ENCODE results near the gene ATG9B. TPM values are rescaled to one million over a fixed set of nuclear protein-coding genes. Genes with fewer than 3 reads are reported as not detected.

The ATG9B gene
- total RNA-seq, 1 experiment from 2014 or later: 0.98 TPM

GRCh38 chr7:151000897-151001495 lies 23.3 kb downstream of the ATG9B start:
- in situ Hi-C loops (cut with HindIII; ENCODE audit: low pct_unique_long_range_greater_than_20kb, low sequenced_read_pairs): no loop called here
- Histone ChIP-seq H3K4me3 (ENCODE audit: low read depth in 2 of 2, low read length in 2 of 2) (no peak overlapping the region), H3K9me3 (ENCODE audit: control insufficient read depth, insufficient read depth, low read depth, low read length) (no peaks in the 10 kb centered on the region), H3K27me3 (ENCODE audit: control insufficient read depth, insufficient read depth, low read length) (no peaks in the 10 kb centered on the region), H3K27ac (ENCODE audit: low read length) (no peak overlapping the region), H3K36me3 (ENCODE audit: control insufficient read depth, insufficient read depth, low read length) (no peaks in the 10 kb centered on the region), H3K4me1 (ENCODE audit: control insufficient read depth, insufficient read depth, low read length) (no peaks in the 10 kb centered on the region)
- BruUV-seq (replicated peaks): no TSS peak
- intact Hi-C loops (cut with micrococcal nuclease; ENCODE audit: unreplicated experiment): no loop called here
- ChIA-PET POLR2A (no interaction called here), CTCF (no interaction called here)
- TF ChIP-seq POLR2AphosphoS5 (IDR thresholded peaks at IDR 0.05; ENCODE audit: low read depth, low read length) (no peak), REST (IDR thresholded peaks at IDR 0.05; ENCODE audit: insufficient read depth in 1 of 2, low read depth in 2 of 2, low read length in 1 of 2) (no peak), TCF7L2 (IDR thresholded peaks at IDR 0.05; ENCODE audit: low read depth, low read length) (no peak), CTCF (IDR thresholded peaks at IDR 0.05) (no peak), SIN3A (IDR thresholded peaks at IDR 0.05; ENCODE audit: borderline replicate concordance, insufficient read depth, low read depth, low read length) (no peak)
- ATAC-seq (no peak), DNase-seq (ENCODE audit: low read depth, low spot score) (no peak)

- intact Hi-C loops (cut with micrococcal nuclease; ENCODE audit: unreplicated experiment): no loop called here
- no peak for TF ChIP-seq TCF7L2 (IDR thresholded peaks at IDR 0.05; ENCODE audit: low read depth, low read length)
- TF ChIP-seq REST (IDR thresholded peaks at IDR 0.05; ENCODE audit: insufficient read depth in 1 of 2, low read depth in 2 of 2, low read length in 1 of 2): no peak
- TF ChIP-seq CTCF (IDR thresholded peaks at IDR 0.05): no peak
- no peak for TF ChIP-seq SIN3A (IDR thresholded peaks at IDR 0.05; ENCODE audit: borderline replicate concordance, insufficient read depth, low read depth, low read length)
- TF ChIP-seq POLR2AphosphoS5 (IDR thresholded peaks at IDR 0.05; ENCODE audit: low read depth, low read length): no peak
- Histone ChIP-seq H3K9me3 (ENCODE audit: control insufficient read depth, insufficient read depth, low read depth, low read length) (no peaks in the 10 kb centered on the region), H3K4me3 (ENCODE audit: low read depth in 2 of 2, low read length in 2 of 2) (no peak overlapping the region), H3K36me3 (ENCODE audit: control insufficient read depth, insufficient read depth, low read length) (no peaks in the 10 kb centered on the region), H3K27me3 (ENCODE audit: control insufficient read depth, insufficient read depth, low read length) (no peaks in the 10 kb centered on the region), H3K27ac (ENCODE audit: low read length) (no peak overlapping the region), H3K4me1 (ENCODE audit: control insufficient read depth, insufficient read depth, low read length) (no peaks in the 10 kb centered on the region)
- no TSS peak for BruUV-seq (replicated peaks)
- no peak for DNase-seq (ENCODE audit: low read depth, low spot score)
- in situ Hi-C loops (cut with HindIII; ENCODE audit: low pct_unique_long_range_greater_than_20kb, low sequenced_read_pairs): no loop called here
- ATAC-seq: no peak
- POLR2A ChIA-PET: no interaction called here
- CTCF ChIA-PET: interaction anchor here (0.6 to 0.7 kb wide), 2 partner anchors 15 to 48 kb away, joined by 5 to 11 read pairs; no protein-coding TSS in a partner anchor
These were observed 24.6 kb downstream of the ATG9B start for GRCh38 chr7:150999497-151000230.

Measured in Panc1 (cell line).